SK-N-SH treated with all-trans-retinoic acid at 6 μM for 48 hours (cell line): Measurements from ENCODE around the gene GRAMD4.

Experiments used
- ATAC-seq: fragments of 200-7000 bp; cut with Tn5 transposase; 3 replicates; pipeline ENCODE4 v1.9.1; 2020; ENCODE audit warnings: mild to moderate bottlenecking, moderate library complexity
- ARNTL ChIP-seq: fragments of 450-650 bp; formaldehyde crosslinking; IDR thresholded peaks from 2 replicates; pipeline ENCODE4 v1.5.0; 2020; ENCODE audit warnings: low read depth, mild to moderate bottlenecking, moderate library complexity, borderline replicate concordance
- BACH2 ChIP-seq: fragments of 250-450 bp; sonication (Bioruptor Pico); IDR thresholded peaks from 2 replicates; pipeline ENCODE4 v1.9.0; 2021; ENCODE audit warnings: mild to moderate bottlenecking, borderline replicate concordance
- CSDC2 ChIP-seq: fragments of 250-450 bp; sonication (Bioruptor Pico); IDR thresholded peaks from 2 replicates; pipeline ENCODE4 v1.5.0; 2020; ENCODE audit warnings: mild to moderate bottlenecking, moderate library complexity
- CSRNP3 ChIP-seq: fragments of 250-450 bp; sonication (Bioruptor Pico); IDR thresholded peaks from 2 replicates; pipeline ENCODE4 v1.5.1; 2021; ENCODE audit warnings: mild to moderate bottlenecking, moderate library complexity
- ESRRG ChIP-seq: fragments of 250-450 bp; sonication (Bioruptor Pico); IDR thresholded peaks from 2 replicates; pipeline ENCODE4 v1.6.1; 2021; ENCODE audit warnings: mild to moderate bottlenecking
- GLIS3 ChIP-seq: fragments of 250-450 bp; sonication (Bioruptor Pico); IDR thresholded peaks from 2 replicates; pipeline ENCODE4 v1.5.0; 2020; ENCODE audit warnings: mild to moderate bottlenecking, moderate library complexity
- ISL1 ChIP-seq: fragments of 250-450 bp; sonication (Bioruptor Pico); IDR thresholded peaks from 2 replicates; pipeline ENCODE4 v2.1.2; 2022; ENCODE audit warnings: mild to moderate bottlenecking, moderate library complexity
- OSR1 ChIP-seq: fragments of 250-450 bp; sonication (Bioruptor Pico); IDR thresholded peaks from 2 replicates; pipeline ENCODE4 v1.8.0; 2022; ENCODE audit warnings: moderate library complexity, mild to moderate bottlenecking, inconsistent platforms
- PPARA ChIP-seq: fragments of 250-450 bp; sonication (Bioruptor Pico); IDR thresholded peaks from 2 replicates; pipeline ENCODE4 v1.5.0; 2020; ENCODE audit warnings: mild to moderate bottlenecking, borderline replicate concordance
- RARB ChIP-seq: fragments of 250-450 bp; sonication (Bioruptor Pico); IDR thresholded peaks from 2 replicates; pipeline ENCODE4 v1.8.0; 2021; ENCODE audit warnings: mild to moderate bottlenecking, moderate library complexity
- SNAI2 ChIP-seq: fragments of 250-450 bp; sonication (Bioruptor Pico); IDR thresholded peaks from 2 replicates; pipeline ENCODE4 v1.5.0; 2020; ENCODE audit warnings: mild to moderate bottlenecking, moderate library complexity
- TCF4 ChIP-seq: fragments of 250-450 bp; sonication (Bioruptor Pico); IDR thresholded peaks from 2 replicates; pipeline ENCODE4 v1.8.0; 2021; ENCODE audit warnings: mild to moderate bottlenecking, moderate library complexity, borderline replicate concordance
- TOX ChIP-seq: fragments of 250-450 bp; sonication (Bioruptor Pico); IDR thresholded peaks from 2 replicates; pipeline ENCODE4 v1.8.0; 2021; ENCODE audit warnings: mild to moderate bottlenecking, moderate library complexity, borderline replicate concordance
- TSHZ2 ChIP-seq: fragments of 250-450 bp; sonication (Bioruptor Pico); IDR thresholded peaks from 2 replicates; pipeline ENCODE4 v1.5.0; 2020; ENCODE audit warnings: mild to moderate bottlenecking, moderate library complexity
- ZC3H10 ChIP-seq: fragments of 250-450 bp; sonication (Bioruptor Pico); IDR thresholded peaks from 2 replicates; pipeline ENCODE4 v1.5.1; 2021; ENCODE audit warnings: mild to moderate bottlenecking, moderate library complexity
- ZFP3 ChIP-seq: fragments of 250-450 bp; sonication (Bioruptor Pico); IDR thresholded peaks from 2 replicates; pipeline ENCODE4 v1.5.0; 2020; ENCODE audit warnings: mild to moderate bottlenecking, moderate library complexity
- ZFP30 ChIP-seq: fragments of 450-650 bp; formaldehyde crosslinking; IDR thresholded peaks from 2 replicates; pipeline ENCODE4 v1.5.0; 2022; ENCODE audit warnings: mild to moderate bottlenecking, moderate library complexity
- ZNF565 ChIP-seq: fragments of 450-650 bp; formaldehyde crosslinking; conservative IDR thresholded peaks from 2 replicates; pipeline ENCODE4 v1.5.0; 2020; ENCODE audit warnings: low read depth, mild to moderate bottlenecking, moderate library complexity
- ZNF70 ChIP-seq: fragments of 450-650 bp; formaldehyde crosslinking; IDR thresholded peaks from 2 replicates; pipeline ENCODE4 v1.5.0; 2020; ENCODE audit warnings: mild to moderate bottlenecking, moderate library complexity
- ZNF8 ChIP-seq: fragments of 450-650 bp; formaldehyde crosslinking; IDR thresholded peaks from 2 replicates; pipeline ENCODE4 v1.5.0; 2020; ENCODE audit warnings: mild to moderate bottlenecking, moderate library complexity
- TF ChIP-seq, protein P1 (sequence below): fragments of 250-450 bp; sonication (Bioruptor Pico); IDR thresholded peaks from 2 replicates; pipeline ENCODE4 v1.5.1; 2020; ENCODE audit warnings: low read depth, mild to moderate bottlenecking, moderate library complexity
- TF ChIP-seq, protein P2 (sequence below): fragments of 250-450 bp; sonication (Bioruptor Pico); IDR thresholded peaks from 2 replicates; pipeline ENCODE4 v1.8.0; 2020; ENCODE audit warnings: mild to moderate bottlenecking, moderate library complexity, borderline replicate concordance

GRAMD4 gene

GRCh38 chr22:46707827-46708570 is 87.8 kb downstream of the GRAMD4 start (continued):
- TF ChIP-seq, protein P1, sequence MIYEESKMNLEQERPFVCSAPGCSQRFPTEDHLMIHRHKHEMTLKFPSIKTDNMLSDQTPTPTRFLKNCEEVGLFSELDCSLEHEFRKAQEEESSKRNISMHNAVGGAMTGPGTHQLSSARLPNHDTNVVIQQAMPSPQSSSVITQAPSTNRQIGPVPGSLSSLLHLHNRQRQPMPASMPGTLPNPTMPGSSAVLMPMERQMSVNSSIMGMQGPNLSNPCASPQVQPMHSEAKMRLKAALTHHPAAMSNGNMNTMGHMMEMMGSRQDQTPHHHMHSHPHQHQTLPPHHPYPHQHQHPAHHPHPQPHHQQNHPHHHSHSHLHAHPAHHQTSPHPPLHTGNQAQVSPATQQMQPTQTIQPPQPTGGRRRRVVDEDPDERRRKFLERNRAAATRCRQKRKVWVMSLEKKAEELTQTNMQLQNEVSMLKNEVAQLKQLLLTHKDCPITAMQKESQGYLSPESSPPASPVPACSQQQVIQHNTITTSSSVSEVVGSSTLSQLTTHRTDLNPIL (CRISPR knock-in tag): no peak
- TF ChIP-seq TOX (no peak), ZFP3 (CRISPR knock-in tag) (no peak), ZNF70 (CRISPR knock-in tag) (no peak), CSRNP3 (CRISPR knock-in tag) (no peak), CSDC2 (CRISPR knock-in tag) (no peak), ESRRG (CRISPR knock-in tag) (no peak), GLIS3 (no peak), PPARA (no peak), ISL1 (CRISPR knock-in tag) (no peak)

- TF ChIP-seq ZNF8 (CRISPR knock-in tag) (no peak), OSR1 (CRISPR knock-in tag) (no peak), SNAI2 (CRISPR knock-in tag) (no peak), ISL1 (CRISPR knock-in tag) (no peak), ZNF70 (CRISPR knock-in tag) (no peak), PPARA (no peak), ESRRG (CRISPR knock-in tag) (no peak), ZFP30 (CRISPR knock-in tag) (no peak), GLIS3 (no peak), ZNF565 (no peak), TCF4 (CRISPR knock-in tag) (no peak), BACH2 (CRISPR knock-in tag) (no peak), ZC3H10 (CRISPR knock-in tag) (no peak), ZFP3 (CRISPR knock-in tag) (no peak), CSDC2 (CRISPR knock-in tag) (no peak)
- TF ChIP-seq, protein P1 (CRISPR knock-in tag): no peak
- TF ChIP-seq, protein P2, sequence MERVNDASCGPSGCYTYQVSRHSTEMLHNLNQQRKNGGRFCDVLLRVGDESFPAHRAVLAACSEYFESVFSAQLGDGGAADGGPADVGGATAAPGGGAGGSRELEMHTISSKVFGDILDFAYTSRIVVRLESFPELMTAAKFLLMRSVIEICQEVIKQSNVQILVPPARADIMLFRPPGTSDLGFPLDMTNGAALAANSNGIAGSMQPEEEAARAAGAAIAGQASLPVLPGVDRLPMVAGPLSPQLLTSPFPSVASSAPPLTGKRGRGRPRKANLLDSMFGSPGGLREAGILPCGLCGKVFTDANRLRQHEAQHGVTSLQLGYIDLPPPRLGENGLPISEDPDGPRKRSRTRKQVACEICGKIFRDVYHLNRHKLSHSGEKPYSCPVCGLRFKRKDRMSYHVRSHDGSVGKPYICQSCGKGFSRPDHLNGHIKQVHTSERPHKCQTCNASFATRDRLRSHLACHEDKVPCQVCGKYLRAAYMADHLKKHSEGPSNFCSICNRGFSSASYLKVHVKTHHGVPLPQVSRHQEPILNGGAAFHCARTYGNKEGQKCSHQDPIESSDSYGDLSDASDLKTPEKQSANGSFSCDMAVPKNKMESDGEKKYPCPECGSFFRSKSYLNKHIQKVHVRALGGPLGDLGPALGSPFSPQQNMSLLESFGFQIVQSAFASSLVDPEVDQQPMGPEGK (CRISPR knock-in tag): no peak
- ATAC-seq: no peak
These were observed 88.7 kb downstream of the GRAMD4 start for GRCh38 chr22:46708766-46709330.

GRCh38 chr22:46710806-46711205 is 90.6 kb downstream of the GRAMD4 start:
- ATAC-seq: no peak
- TF ChIP-seq ZFP30 (CRISPR knock-in tag) (no peak), ZFP3 (CRISPR knock-in tag) (no peak), GLIS3 (no peak), RARB (CRISPR knock-in tag) (no peak), ZNF70 (CRISPR knock-in tag) (no peak), TSHZ2 (CRISPR knock-in tag) (no peak), BACH2 (CRISPR knock-in tag) (no peak), ZNF8 (CRISPR knock-in tag) (no peak), TCF4 (CRISPR knock-in tag) (no peak), ZC3H10 (CRISPR knock-in tag) (no peak), TOX (no peak), ZNF565 (no peak), ISL1 (CRISPR knock-in tag) (no peak), CSRNP3 (CRISPR knock-in tag) (no peak), SNAI2 (CRISPR knock-in tag) (no peak), PPARA (no peak), OSR1 (CRISPR knock-in tag) (no peak), CSDC2 (CRISPR knock-in tag) (no peak), ARNTL (no peak)
- TF ChIP-seq, protein P1 (CRISPR knock-in tag): no peak
